Panc1 (cell line): ENCODE measurements around the gene MYH16. TPM values are rescaled to one million over a fixed set of nuclear protein-coding genes. Genes with fewer than 3 reads are reported as not detected.

Experiments used
- ATAC-seq: fragments of 200-7000 bp; cut with Tn5 transposase; 2 replicates; pipeline ENCODE4 v1.9.1; 2020; ENCODE audit warnings: mild to moderate bottlenecking, moderate library complexity
- BruUV-seq: library from RNA; stranded (reverse); fragments of 400-500 nt; replicated peaks from 2 replicates; lab custom pipeline; 2021; lab: Mats Ljungman, UMichigan
- CTCF ChIA-PET: fragments of 300-600 bp; sonication (Branson Sonifier 250); formaldehyde crosslinking; loops from one replicate; lab custom pipeline; 2022; ENCODE audit warnings: antibody characterized with exemption; lab: Charles Lee
- POLR2A ChIA-PET: fragments of 300-600 bp; sonication (Branson Sonifier 250); formaldehyde crosslinking; loops from one replicate; lab custom pipeline; 2022; ENCODE audit warnings: antibody characterized with exemption; lab: Charles Lee
- DNase-seq: peaks from one replicate; pipeline ENCODE4 v3.0.0-alpha.2; 2010; ENCODE audit warnings: low read depth, low spot score
- H3K27ac ChIP-seq: 2 replicates; pipeline ENCODE4 v1.5.1; 2011; ENCODE audit warnings: mild to moderate bottlenecking, low read length, inconsistent platforms
- H3K27me3 ChIP-seq: fragments of 200-500 bp; sonication (Bioruptor generic); 2 replicates; pipeline ENCODE4 v1.6.0; 2014; ENCODE audit warnings: low read length, inconsistent platforms; ENCODE audit not compliant: control insufficient read depth, insufficient read depth
- H3K36me3 ChIP-seq: fragments of 200-500 bp; sonication (Bioruptor generic); 2 replicates; pipeline ENCODE4 v1.5.1; 2014; ENCODE audit warnings: inconsistent platforms, mild to moderate bottlenecking, low read length, moderate library complexity; ENCODE audit not compliant: control insufficient read depth, insufficient read depth
- H3K4me1 ChIP-seq: 2 replicates; pipeline ENCODE4 v1.5.1; 2011; ENCODE audit warnings: inconsistent platforms, mild to moderate bottlenecking, low read length, moderate library complexity; ENCODE audit not compliant: control insufficient read depth, insufficient read depth
- H3K4me3 ChIP-seq, 2 experiments: 2 replicates each; pipeline ENCODE4 v1.5.1; 2011 to 2012; ENCODE audit warnings: low read depth in 2 of 2, low read length in 2 of 2, mild to moderate bottlenecking in 2 of 2, inconsistent platforms in 1 of 2, moderate library complexity in 1 of 2
- H3K9me3 ChIP-seq: fragments of 200-500 bp; sonication (Bioruptor generic); 2 replicates; pipeline ENCODE4 v1.5.1; 2014; ENCODE audit warnings: low read depth, mild to moderate bottlenecking, inconsistent platforms, low read length, moderate library complexity; ENCODE audit not compliant: control insufficient read depth, insufficient read depth
- POLR2AphosphoS5 ChIP-seq: IDR thresholded peaks from 2 replicates; pipeline ENCODE4 v1.6.1; 2012; ENCODE audit warnings: mild to moderate bottlenecking, low read depth, low read length, moderate library complexity
- SIN3A ChIP-seq: IDR thresholded peaks from 2 replicates; pipeline ENCODE4 v1.6.1; 2012; ENCODE audit warnings: low read depth, mild to moderate bottlenecking, low read length, moderate library complexity, borderline replicate concordance; ENCODE audit not compliant: insufficient read depth
- TCF7L2 ChIP-seq: IDR thresholded peaks from 2 replicates; pipeline ENCODE4 v1.6.1; 2011; ENCODE audit warnings: mild to moderate bottlenecking, low read depth, low read length, inconsistent platforms
- in situ Hi-C: cut with HindIII; loops from 2 replicates; pipeline ENCODE4 v1.10.0; 2016; ENCODE audit warnings: low sequenced_read_pairs, low pct_unique_long_range_greater_than_20kb
- intact Hi-C: fragments of 100-400 bp; cut with micrococcal nuclease; formaldehyde crosslinking; loops from one replicate; pipeline ENCODE4 v1.10.0; 2022; ENCODE audit not compliant: unreplicated experiment
- total RNA-seq: library from RNA; stranded (reverse); gene quantifications from one replicate; pipeline ENCODE4 v1.2.1, GENCODE V29; 2021; ENCODE audit not compliant: unreplicated experiment
- TF ChIP-seq, protein P1 (sequence below): fragments of 450-650 bp; IDR thresholded peaks from 2 replicates; pipeline ENCODE4 v1.5.1; 2017; ENCODE audit warnings: mild to moderate bottlenecking
- TF ChIP-seq, protein P2 (sequence below), 2 experiments: IDR thresholded peaks; 2 replicates each; pipeline ENCODE4 v1.6.1; 2011 to 2012; ENCODE audit warnings: low read depth in 2 of 2, control low read depth in 1 of 2, low read length in 1 of 2, mild to moderate bottlenecking in 1 of 2, moderate library complexity in 1 of 2; ENCODE audit not compliant: insufficient read depth in 1 of 2

The MYH16 gene
- total RNA-seq, 1 experiment from 2014 or later: 0.23 TPM

DNA sequence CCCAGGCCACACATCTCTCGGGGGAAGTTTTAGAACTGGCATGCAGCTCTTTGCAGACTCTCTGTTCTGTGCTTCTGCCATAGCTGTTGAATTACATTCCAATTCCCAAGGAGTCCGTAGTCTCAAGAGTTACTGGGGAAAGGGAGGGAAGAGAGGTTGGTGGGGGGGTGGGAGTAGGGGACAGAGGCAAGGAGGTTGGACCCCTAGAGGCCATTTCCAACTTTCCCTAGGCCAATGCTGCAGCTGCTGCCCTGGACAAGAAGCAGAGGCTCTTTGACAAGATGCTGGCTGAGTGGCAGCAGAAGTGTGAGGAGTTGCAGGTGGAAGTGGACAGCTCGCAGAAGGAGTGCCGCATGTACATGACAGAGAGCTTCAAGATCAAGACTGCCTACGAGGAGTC, 23.8 kb downstream of the MYH16 start:
- DNase-seq: no peak
- H3K36me3 ChIP-seq: no peaks in the 10 kb centered on the region
- ChIA-PET CTCF (interaction anchor here (0.6 kb wide), 2 partner anchors 14 to 427 kb away, joined by 5 to 8 read pairs; partner anchors contain the start of gene TMEM130), POLR2A (no interaction called here)
- H3K9me3 ChIP-seq: no peaks in the 10 kb centered on the region
- no peak overlapping the region for H3K27ac ChIP-seq
- in situ Hi-C loops (no loop called here), intact Hi-C loops (no loop called here)
- no peak overlapping the region for H3K4me3 ChIP-seq
- ATAC-seq: no peak
- BruUV-seq: no TSS peak
- no peak for TF ChIP-seq POLR2AphosphoS5
- no peaks in the 10 kb centered on the region for H3K27me3 ChIP-seq
- no peaks in the 10 kb centered on the region for H3K4me1 ChIP-seq

DNA sequence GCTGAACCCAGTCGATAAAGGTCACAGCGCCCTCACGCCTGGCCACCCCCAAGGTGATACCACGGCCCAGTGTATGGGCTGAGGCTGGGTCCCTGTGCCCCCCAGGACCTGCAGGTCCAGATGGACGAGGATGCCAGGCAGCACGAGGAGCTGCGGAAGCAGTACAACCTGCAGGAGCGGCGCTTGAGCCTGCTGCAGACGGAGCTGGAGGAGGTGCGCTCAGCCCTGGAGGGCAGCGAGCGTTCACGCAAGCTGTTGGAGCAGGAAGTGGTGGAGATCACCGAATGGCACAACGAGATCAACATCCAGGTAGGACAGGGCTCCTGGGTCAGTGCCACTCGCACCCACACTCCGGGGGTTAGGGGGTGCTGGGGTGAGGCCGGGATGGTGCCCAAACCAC, 28.9 kb downstream of the MYH16 start:
- Histone ChIP-seq H3K4me1 (no peaks in the 10 kb centered on the region), H3K27me3 (no peaks in the 10 kb centered on the region), H3K4me3 (no peak overlapping the region), H3K36me3 (no peaks in the 10 kb centered on the region), H3K9me3 (no peaks in the 10 kb centered on the region), H3K27ac (no peak overlapping the region)
- in situ Hi-C loops: no loop called here
- no peak for ATAC-seq
- no peak for DNase-seq
- ChIA-PET POLR2A (no interaction called here), CTCF (interaction anchor here (0.6 kb wide), 1 partner anchor 24 kb away, joined by 3 read pairs; no protein-coding TSS in a partner anchor)
- no peak for TF ChIP-seq SIN3A
- intact Hi-C loops: no loop called here
- BruUV-seq: no TSS peak

DNA sequence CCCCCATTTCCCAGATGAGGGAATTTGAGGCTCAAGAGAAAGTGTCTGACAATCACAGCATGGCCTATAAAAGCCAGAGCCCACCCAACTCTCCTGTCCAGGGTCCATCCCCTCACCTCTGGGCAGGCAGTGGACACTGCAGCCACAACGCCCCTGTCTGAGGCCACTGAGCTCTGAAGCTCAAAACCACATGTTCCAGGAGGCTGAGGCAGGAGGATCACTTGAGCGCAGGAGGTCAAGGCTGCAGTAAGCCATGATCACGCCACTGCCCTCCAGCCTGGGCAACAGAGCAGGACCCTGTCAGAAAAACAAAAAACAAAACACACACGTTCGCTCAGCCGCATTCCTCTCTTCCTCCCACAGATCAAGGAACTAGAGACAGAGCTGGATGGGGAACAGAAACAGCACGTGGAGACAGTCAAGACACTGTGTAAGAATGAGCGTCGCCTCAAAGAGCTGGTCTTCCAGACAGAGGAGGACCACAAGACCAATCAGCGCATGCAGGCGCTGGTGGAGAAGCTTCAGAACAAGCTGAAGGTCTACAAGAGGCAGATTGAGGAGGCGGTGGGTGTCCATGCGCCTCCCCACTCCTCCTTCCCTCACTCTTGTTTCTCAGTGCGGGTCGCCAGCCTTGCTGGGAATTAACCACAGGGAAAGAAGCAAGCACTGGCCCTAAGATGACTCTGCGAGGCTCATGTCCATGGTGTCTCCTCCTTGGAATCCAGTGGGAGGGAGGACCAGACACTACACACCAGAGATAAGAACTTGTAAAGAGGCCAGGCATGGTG, 33.0 kb downstream of the MYH16 start:
- in situ Hi-C loops (no loop called here), intact Hi-C loops (no loop called here)
- no peak for DNase-seq
- CTCF ChIA-PET: no interaction called here
- BruUV-seq: no TSS peak
- H3K27ac ChIP-seq: no peak overlapping the region
- no peaks in the 10 kb centered on the region; the same call in 1 of the 2 replicates for H3K9me3 ChIP-seq
- H3K4me3 ChIP-seq: no peak overlapping the region
- no peak for ATAC-seq
- H3K4me1 ChIP-seq: no peaks in the 10 kb centered on the region
- POLR2A ChIA-PET: interaction anchor here (0.7 kb wide), 1 partner anchor 15 kb away, joined by 3 read pairs; no protein-coding TSS in a partner anchor
- no peaks in the 10 kb centered on the region for H3K36me3 ChIP-seq
- H3K27me3 ChIP-seq: no peaks in the 10 kb centered on the region
- TF ChIP-seq, protein P1, sequence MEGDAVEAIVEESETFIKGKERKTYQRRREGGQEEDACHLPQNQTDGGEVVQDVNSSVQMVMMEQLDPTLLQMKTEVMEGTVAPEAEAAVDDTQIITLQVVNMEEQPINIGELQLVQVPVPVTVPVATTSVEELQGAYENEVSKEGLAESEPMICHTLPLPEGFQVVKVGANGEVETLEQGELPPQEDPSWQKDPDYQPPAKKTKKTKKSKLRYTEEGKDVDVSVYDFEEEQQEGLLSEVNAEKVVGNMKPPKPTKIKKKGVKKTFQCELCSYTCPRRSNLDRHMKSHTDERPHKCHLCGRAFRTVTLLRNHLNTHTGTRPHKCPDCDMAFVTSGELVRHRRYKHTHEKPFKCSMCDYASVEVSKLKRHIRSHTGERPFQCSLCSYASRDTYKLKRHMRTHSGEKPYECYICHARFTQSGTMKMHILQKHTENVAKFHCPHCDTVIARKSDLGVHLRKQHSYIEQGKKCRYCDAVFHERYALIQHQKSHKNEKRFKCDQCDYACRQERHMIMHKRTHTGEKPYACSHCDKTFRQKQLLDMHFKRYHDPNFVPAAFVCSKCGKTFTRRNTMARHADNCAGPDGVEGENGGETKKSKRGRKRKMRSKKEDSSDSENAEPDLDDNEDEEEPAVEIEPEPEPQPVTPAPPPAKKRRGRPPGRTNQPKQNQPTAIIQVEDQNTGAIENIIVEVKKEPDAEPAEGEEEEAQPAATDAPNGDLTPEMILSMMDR: no peak
- TF ChIP-seq POLR2AphosphoS5 (no peak), SIN3A (no peak), TCF7L2 (no peak)
- TF ChIP-seq, protein P2, sequence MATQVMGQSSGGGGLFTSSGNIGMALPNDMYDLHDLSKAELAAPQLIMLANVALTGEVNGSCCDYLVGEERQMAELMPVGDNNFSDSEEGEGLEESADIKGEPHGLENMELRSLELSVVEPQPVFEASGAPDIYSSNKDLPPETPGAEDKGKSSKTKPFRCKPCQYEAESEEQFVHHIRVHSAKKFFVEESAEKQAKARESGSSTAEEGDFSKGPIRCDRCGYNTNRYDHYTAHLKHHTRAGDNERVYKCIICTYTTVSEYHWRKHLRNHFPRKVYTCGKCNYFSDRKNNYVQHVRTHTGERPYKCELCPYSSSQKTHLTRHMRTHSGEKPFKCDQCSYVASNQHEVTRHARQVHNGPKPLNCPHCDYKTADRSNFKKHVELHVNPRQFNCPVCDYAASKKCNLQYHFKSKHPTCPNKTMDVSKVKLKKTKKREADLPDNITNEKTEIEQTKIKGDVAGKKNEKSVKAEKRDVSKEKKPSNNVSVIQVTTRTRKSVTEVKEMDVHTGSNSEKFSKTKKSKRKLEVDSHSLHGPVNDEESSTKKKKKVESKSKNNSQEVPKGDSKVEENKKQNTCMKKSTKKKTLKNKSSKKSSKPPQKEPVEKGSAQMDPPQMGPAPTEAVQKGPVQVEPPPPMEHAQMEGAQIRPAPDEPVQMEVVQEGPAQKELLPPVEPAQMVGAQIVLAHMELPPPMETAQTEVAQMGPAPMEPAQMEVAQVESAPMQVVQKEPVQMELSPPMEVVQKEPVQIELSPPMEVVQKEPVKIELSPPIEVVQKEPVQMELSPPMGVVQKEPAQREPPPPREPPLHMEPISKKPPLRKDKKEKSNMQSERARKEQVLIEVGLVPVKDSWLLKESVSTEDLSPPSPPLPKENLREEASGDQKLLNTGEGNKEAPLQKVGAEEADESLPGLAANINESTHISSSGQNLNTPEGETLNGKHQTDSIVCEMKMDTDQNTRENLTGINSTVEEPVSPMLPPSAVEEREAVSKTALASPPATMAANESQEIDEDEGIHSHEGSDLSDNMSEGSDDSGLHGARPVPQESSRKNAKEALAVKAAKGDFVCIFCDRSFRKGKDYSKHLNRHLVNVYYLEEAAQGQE (IDR thresholded peaks at IDR 0.05; ENCODE audit: insufficient read depth in 1 of 2, low read depth in 2 of 2, low read length in 1 of 2): no peak
